Measurements from ENCODE around the gene SLC7A8.
A peak's percentile ranks its signal among the peaks of the same experiment; 100 is the strongest.

Gene SLC7A8

DNA sequence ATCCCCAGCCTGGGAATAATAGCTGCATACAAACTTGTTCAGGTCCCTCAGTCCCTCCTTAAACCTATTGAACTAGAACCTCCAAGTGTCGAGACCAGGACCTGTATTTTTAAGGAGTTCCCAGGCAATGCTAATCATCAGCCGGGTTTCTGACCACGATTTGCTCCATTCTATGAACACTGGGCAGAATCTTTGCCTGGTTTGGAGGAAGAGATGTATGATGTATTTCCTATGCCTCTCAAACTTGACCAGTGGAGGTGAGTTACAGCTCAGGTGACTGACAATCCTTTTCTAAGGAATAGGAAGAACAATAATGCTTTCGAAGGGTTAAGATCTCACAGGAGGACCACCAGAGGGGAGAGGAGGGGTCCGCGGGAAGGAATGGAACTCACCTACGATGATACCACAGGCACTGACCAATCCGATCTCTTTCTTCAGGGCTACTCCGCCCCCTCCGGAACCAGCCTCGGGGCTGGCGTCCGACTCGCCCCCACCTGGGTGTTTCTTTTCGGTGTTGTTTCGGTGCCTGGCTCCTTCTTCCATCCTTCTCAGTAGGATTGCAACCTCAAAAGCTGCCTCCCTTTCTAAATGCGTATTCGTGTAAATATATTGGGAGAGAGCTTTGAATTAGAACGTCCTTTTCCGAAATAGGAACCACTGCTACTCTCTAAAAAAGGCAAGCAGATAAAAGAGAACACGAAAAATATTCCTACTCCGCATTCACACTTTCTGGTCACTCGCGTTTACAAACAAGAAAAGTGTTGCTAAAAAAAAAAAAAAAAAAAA lies 895 bp downstream of the SLC7A8 start:
- peak; percentile 67 for DNase-seq

DNA sequence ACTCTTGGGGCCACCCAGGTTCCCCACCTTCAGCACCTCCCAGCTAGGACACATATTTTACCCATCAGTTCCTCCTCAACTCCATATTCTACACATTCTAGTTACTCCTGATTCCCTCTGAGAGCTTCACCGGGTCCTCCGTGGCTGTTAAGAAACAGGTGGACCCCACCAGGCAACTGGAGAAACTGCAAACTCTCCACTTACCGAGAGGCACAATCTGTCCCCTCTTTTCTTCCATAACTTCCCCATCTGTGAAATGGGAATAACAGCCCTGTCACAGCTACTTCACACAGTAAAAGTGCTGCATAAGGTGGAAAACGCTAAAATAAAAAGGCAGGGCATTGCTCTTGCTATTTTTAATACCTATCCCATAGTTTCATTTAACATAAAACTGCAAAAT lies 1.5 kb downstream of the SLC7A8 start:
- no peak for DNase-seq

DNA sequence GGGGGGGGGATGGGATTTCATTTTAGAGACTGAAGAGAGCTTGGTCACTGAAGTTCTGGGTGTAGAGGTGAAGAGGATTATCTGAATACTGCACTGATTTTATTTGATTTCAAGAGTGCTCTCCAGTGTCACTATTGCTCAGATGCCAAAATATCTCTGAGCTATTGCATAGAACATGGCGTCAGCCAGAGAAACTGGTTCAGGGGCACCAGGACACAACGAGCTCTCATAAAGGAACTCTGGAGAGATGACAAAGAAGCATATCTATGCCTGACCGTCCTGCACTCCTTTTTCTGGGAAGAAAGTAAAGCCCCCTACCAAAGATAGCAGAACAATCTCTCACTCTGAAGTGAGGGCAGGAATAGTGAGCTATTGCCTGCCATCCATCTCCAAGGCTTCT lies 2.0 kb downstream of the SLC7A8 start:
- no peak for DNase-seq

DNA sequence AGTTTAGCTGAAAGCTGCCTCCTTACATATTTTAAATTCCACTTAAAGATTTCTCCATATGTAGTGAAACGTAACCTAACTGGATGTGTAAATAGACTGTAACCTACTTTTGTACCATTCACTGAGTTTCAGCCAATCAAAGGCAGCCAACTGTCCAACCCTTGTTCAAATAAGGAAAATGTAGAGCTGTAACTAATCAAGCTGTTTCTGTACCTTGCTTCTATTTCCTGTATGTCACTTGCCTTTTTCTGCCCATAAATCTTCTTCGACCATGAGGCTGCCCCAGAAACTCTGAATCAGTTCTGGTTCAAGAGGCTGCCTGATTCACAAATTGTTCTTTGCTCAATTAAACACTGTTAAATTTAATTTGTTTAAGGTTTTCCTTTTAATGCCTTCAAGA lies 6.3 kb downstream of the SLC7A8 start:
- no peak for DNase-seq

DNA sequence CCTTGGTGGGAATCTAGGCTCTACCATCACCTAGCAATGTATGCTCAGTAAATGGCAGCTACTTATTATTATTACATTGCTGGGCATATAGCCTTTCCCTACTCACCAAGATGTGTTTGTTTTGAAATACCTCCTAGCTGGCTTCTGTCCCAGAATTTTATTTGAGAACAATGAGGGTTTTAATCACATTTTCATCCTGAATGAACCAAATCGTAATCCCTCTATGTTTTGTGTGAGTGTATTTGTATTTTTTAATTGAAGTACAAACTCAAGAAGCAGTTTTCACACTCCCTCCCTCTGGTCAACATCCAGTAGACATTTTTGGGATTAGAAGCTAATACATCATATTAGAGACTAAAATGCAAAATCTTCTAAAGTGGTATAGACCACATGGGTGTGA lies 7.6 kb downstream of the SLC7A8 start:
- peak; percentile 40 for DNase-seq

DNA sequence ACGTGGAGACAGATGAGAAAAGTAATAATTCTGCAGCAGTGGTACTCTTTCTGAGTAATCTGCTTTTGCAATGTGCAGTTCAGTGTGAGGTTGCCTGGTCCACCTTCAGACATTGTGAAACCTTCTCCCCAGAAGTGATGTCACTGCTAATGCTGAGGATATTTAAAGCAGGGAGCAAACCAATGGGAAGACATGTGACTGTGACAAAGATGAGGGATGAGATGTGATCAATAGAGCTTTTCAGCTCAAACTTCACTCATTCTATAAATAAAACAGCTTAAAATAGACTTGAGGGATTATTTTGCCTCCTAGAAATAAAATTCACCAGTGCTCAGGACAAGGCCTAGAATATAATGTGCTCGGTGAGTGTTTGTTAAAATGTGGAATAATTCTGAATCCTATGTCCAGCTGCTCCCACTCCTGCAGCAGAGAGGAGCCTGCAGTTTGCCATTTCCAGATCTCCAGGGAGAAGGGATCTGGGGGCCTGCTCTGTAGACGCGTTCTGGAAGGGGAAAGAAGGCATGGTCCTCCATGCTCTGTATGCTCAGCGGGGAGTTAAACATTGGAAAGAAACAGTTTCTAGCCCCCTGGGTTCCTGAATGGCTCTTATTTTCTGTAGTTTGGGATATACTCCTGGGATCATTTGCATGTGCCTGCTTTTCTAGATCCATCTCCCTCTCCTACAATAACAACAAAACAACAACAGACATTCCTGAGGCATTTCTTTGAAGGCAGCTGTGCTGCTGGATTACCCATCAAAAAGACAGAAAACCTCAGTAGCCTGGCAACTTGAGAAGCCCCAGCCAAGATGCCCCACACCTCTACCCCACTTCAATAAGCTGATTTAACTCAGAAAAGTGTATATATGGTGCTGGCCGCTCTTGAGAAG lies 8.9 kb downstream of the SLC7A8 start:
- no peak for DNase-seq

DNA sequence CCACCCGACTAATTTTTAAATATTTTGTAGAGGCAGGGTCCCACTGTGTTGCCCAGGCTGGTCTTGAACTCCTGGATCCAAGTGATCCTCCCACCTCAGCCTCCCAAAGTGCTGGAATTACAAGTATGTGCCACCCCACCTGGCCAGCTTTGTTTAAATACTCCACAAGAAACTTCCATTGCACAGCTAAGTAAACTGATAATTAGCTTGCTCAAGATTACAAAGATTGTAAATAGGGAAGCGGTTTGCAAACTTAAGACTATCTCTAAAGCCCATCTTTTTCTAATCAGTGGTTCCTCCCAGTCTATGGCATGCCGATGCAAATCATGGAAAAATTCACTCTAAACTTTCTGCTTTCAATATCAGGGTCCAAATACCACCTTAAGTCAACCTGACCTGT lies 9.7 kb downstream of the SLC7A8 start:
- DNase-seq = no peak

DNA sequence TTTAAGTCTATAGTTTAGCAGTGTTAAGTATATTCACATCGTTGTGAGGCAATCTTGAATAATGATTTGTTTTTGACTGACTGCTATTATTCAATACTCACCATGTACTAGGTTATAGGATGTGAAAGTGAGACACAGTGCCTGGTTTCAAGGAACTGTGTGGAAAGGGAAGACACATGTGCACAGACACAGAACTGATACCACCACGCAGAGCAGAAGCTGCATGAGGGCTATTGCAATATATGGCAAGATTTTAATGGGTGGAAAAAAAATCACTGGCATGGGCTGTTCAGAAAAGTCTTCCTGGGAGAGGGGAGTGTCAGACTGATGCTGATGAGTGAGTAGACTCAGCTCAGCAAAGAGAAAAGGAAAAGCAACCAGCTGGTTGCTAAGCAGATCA lies 10.4 kb downstream of the SLC7A8 start:
- no peak for DNase-seq

DNA sequence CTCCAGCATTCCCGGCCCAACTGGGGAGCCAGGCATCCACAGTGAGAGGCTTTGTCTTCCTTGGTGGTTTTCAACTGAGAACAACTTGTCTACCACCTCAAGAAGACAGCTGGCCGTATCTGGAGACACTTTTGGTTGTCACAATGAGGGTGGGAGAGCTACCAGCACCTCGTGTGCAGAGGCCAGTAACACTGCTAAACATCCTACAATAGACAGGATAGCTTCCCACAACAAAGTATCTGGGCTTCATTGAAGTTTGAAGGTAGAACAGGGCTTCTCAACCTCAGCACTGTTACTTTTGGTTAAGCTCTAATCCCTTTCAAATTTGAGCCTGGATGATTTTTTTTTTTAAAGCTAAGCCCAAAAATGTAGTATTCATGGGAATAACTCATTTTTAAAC lies 10.9 kb downstream of the SLC7A8 start:
- DNase-seq = no peak

DNA sequence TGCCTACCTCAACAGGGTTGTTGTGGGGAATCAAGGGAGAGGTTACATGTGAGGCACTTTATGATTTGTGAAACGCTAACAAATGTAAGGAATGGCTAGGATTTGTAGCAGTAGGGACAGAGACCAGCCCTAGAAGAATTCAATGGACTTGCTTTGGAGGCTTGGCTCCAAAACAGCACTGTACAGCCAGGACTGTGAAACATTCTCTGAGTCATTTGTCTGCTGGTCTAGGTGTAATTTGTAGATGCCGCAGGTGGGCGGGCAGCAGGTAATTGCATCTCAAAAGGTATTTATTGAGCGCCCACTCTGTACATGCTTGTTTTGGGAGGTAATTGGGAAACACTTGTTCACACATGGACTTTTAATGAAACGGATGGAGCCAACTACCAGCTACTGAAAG lies 11.4 kb downstream of the SLC7A8 start:
- DNase-seq = no peak

DNA sequence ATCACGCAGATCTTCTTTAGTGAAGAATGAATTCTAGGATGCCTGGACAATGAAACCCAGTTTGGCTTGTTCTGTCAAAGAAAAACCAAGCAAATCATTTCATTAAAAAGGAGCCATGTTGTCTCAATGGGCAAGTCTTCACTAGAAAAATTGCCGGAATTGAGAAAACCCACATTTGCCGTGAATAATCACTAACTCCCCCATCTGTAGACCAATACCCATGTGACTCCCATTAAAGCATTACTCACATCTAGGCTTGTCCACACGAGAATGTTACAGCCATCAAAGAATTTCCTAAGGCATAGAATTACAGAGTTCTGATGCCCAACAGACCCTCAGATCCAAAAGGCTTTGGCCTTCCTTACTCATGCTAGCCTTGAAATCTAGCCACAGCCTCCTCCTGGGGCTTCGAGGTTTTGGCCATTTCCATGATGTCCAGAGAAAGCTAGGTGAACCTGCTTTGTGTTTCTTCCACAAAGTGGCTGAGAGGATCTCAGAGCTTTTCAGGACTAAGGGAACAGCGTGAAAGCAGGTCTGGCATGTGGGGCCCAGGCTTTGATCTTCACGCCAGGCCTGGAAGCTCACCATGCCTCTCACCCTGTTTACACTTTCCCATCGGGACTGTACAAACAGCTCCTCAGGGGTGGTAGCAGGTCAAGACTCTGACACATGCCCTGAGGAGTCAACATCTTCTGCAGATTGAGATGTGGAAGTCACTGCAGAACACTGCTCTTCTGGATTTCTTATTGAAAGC lies 12.1 kb downstream of the SLC7A8 start:
- no peak for DNase-seq

DNA sequence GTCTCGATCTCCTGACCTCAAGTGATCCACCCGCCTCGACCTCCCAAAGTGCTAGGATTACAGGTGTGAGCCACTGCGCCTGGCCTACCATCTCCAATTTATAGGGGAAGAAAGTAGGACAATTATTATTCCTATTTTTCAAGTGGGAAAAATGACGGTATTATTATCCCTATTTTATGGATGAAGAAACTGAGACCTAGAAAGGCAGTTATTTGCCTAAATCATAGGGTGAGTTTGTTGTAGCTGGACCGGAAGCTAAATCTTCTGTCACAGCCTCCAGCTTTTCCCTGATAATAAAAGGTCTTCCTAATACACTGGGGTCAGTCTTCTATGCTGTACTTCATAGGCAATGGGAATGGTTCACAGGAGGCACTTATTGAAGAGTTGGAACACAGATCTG lies 13.8 kb downstream of the SLC7A8 start:
- DNase-seq = no peak

DNA sequence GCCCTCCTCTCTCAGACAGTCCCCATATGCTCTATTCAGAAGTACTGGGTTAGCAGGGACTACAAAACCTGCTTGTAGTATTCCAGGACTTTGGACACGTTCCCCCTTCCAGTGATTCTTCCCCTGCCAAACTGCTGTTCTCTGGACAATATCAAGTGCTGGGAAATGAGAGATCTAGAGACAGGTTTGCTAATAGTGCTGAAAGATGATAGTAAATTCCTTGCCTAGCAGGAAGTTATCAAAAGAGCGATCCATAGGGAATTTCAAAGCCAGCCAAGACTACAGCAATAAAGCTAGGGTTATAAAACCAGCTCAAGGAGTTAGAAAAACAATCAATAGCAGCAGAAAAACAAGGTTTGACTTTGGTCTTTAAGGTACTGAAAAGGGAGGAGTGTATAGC lies 15.2 kb downstream of the SLC7A8 start:
- DNase-seq = no peak

DNA sequence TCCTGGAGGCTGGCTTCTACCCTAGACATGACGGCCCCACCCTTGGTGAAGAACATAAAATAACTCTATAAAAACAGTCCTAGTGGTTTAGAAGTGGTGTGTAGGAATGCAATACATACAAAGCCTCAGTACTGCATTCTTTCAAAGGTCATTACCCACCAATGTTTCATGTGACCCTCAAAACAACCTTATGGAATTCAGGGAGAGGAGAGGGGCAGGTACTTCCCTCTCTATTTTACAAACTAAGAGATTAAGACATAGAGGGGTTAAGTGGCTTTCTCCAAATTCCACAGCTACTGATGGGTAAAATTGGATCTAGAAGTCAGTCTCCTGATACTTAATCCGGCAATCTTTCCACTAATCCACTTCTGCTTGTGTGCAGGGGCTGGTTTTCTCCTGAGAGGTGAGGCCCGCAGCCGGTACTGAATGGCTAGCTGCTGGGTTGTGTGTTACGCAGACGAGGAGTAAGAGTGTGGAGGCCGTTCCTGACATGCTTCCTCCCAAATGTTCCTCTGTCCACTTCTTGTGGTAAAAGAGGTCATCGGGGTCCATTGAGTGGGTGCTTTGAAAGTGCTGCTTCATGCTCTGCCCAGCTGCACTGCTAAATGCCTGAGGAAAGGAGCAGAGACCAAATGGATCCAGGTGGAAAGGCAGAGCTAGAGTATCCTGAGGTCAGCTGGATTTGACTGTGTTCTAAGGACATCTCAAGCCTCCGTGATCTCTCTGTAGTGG lies 16.2 kb downstream of the SLC7A8 start:
- DNase-seq = no peak

DNA sequence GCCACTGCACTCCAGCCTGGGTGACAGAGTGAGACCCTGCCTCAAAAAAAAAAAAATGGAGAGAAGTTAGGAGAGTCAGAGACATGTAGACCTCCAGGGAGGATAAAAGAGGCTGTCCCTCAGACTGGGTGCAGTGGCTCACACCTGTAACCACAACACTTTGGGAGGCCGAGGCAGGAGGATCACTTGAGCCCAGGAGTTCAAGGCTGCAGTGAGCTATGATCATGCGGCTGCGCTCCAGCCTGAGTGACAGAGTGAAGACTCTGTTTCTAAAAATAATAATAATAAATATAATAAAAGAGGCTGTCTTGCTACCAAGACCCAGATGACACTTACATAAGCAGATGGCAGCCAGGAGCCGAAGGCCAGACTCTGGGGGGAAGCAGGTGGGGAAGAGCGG lies 18.5 kb downstream of the SLC7A8 start:
- no peak for DNase-seq

DNA sequence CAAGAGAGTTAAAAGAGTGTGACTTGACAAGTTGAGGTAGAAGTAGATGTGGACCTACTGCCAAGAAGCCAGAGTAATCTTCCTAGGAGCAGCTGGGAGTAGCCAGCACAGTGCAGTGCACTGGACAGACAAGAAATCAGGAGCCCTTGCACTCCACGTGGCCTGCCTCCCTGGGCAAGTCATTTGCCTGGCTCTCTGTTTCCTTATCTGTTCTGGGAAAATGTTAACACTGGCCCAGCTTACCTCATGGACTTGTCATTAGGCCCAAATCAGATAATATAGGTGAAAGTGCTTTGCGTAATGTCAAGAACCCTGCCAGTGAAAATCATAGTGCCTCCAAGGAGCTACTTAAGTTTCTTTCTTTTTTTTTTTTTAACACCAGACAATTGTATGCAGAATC lies 19.2 kb downstream of the SLC7A8 start:
- no peak for DNase-seq

DNA sequence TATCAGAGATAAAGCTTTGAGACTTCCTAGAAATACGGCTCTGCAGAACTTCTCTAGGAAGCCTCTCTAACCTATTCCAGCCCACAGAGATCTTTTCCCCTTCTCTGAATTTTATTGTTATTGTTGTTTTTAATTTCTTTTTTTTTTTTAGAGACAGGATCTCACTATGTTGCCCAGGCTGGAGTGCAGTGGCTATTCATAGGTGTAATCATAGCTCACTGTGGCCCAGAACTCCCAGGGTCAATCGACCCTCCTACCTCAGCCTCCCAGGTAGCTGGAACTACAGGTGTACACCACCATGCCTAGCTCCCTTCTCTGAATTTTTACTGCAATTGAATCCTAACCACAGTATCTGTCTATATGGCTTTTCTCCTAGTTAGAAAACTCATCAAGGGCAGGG lies 19.6 kb downstream of the SLC7A8 start:
- no peak for DNase-seq

DNA sequence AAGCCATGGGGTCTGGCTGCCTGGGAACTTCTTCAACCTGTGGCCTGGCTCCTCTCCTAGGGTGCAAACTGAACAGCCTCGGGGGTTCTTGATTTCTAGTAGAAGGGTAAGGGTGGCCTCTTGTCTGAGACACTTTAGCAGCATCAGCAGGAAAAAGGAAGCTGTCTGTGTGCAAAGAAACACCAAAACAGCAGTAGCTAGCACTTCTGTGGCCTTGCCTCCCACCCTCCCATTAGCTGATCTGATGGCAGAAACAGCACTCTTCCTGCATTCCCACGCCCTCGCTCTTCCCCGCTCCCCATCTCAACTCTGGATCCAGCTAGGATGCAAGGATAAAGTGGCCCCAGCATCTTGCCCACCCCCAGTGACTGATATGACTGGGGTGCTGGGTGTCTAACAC lies 20.7 kb downstream of the SLC7A8 start:
- no peak for DNase-seq

DNA sequence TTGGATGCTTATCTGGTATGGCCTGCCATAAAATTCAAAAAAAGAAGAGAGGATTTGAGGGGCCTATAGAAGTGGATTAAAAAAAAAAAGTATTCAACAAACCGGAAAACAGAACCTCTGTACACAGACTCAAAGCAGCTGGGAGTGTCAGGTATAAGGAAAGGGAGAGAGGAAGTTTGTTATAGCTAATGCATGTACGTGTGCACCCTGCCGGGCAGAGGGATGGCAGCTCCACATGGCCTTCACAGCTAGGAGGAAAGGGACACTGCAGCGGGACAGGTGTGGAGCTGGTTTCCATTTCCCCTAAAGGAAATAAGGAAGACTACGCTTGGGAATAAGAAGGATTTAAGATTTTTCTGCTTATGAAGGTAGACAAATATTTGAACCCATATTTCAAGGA lies 21.5 kb downstream of the SLC7A8 start:
- DNase-seq = no peak

DNA sequence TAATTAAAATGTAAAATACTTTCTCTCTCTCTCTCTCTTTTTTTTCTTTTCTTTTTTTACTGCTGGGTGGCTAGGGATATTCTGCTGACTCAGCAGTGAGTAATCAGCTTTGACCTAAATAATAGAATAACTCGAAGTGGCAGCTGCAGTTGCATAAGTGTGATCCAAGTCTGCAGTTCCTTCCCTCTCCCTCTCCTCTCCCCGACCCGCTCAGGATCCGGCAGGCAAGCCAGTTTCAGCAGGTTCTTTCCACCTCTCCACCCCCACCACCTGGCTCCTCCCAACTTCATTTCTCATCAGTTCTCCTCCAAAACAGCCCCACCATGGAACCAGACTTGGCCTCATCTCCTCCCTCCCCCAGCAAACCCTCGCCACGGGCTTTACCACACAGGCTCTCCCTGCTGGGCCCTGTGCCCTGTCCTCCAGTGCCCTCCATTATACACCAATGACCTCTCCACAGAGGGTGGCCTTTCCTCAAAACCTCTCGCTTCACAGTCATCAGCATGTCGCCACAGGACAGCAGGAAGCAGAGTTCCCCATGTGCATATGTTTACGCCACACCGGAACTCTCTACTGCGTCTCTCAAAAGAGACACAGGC lies 22.4 kb downstream of the SLC7A8 start:
- DNase-seq = no peak

DNA sequence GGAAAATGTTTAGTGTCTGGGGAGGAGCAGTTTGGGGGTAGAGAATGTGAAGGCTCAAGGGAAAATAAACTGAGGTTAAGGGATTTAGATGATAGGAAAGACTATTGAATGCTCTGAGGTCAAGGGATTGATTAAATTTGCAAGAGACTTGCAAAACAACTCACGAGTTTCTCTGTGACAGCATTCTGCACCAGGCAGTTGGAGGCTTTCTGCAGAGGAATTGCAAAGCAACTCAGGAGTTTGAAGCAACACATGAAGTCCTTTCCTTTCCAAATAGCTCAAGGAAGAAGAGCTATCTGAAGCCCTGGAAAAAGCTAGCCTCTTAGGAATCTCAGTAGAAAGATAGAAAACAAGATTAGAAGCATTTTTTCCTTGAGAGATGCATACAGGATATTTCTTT lies 23.9 kb downstream of the SLC7A8 start:
- DNase-seq = no peak

DNA sequence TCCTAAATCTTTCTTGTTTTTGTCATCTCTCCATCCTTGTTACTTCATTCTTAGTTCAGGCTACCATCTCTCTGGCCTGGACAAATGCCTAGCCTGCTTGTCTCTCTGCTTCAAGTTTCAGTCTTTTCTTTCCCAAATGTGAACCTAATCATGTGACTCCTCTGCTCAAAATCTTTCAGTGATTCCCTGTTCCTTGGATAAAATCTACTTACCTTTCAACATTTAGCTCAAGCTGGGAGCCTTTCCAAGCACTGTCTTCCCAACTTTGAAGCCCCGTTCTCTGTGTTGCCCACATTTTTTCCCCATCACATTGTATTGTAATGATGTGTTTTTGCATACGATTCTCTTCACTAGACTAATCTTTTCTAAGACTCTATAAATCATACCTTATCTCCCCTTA lies 24.7 kb downstream of the SLC7A8 start:
- DNase-seq = no peak

Data from NCI-H1105 treated with DMSO at 0.1 percent for 48 hours (cell line).